Measurements from ENCODE around the gene NABP1. TPM values are rescaled to one million over a fixed set of nuclear protein-coding genes. Genes with fewer than 3 reads are reported as not detected.
A peak's percentile ranks its signal among the peaks of the same experiment; 100 is the strongest.

The NABP1 gene
- total RNA-seq, 1 donor from 2014 or later, result 86.0 TPM

DNA sequence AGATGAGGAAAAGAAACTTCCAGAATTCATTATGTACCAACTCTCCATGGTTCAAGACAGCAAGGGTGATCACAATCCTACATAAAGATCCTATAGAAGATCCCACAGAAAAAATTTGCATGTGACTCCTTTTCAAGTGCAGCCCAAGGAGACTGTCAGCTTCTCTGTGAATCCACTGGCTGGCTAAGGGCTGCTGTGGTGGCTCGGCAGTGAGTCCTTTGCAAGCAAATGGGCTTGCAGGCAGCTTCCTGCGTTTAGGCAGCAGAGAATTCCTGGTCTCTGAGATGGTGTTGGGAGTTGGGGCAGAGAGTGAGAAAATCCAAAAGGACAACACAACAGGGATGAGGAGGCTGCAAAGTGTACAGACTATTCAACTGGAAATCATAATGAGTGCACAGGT lies 43.4 kb downstream of the NABP1 start:
- Mint-ChIP-seq H3K4me3 (no peak overlapping the region), H3K9me3 (no peaks in the 10 kb centered on the region), H3K4me1 (peaks cover 4% of the 10 kb centered on the region), H3K27ac (no peak overlapping the region), H3K36me3 (ENCODE audit: low read depth) (no peaks in the 10 kb centered on the region), H3K27me3 (no peaks in the 10 kb centered on the region)
- ATAC-seq (ENCODE audit: low read depth), result no peak
- no peak for DNase-seq
- TF ChIP-seq, protein P1, sequence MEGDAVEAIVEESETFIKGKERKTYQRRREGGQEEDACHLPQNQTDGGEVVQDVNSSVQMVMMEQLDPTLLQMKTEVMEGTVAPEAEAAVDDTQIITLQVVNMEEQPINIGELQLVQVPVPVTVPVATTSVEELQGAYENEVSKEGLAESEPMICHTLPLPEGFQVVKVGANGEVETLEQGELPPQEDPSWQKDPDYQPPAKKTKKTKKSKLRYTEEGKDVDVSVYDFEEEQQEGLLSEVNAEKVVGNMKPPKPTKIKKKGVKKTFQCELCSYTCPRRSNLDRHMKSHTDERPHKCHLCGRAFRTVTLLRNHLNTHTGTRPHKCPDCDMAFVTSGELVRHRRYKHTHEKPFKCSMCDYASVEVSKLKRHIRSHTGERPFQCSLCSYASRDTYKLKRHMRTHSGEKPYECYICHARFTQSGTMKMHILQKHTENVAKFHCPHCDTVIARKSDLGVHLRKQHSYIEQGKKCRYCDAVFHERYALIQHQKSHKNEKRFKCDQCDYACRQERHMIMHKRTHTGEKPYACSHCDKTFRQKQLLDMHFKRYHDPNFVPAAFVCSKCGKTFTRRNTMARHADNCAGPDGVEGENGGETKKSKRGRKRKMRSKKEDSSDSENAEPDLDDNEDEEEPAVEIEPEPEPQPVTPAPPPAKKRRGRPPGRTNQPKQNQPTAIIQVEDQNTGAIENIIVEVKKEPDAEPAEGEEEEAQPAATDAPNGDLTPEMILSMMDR (IDR thresholded peaks at IDR 0.05), result no peak
- POLR2A ChIA-PET, result interaction anchor here (0.6 kb wide), 1 partner anchor 47 kb away, joined by 3 read pairs; no protein-coding TSS in a partner anchor
- CTCF ChIA-PET, result no interaction called here
- intact Hi-C loops (cut with micrococcal nuclease), result no loop called here

DNA sequence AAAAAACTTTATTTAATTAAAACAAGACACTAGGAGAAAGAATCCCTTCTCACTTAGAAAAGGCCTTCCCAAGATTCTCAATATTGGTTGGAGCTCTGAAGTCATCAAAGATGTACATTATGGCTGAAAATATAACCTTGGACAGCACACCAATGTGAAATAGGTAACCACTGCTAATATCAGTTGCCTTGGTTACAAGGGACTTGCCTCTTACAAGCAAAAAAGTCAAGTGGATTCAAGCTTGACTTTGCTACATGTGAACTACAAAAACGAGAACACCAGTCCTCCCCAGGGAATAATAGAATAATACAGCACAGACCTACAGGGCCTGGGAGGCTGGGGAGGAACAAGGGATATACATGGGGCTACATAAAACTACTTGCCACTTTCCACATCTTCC lies 46.1 kb downstream of the NABP1 start:
- CTCF ChIA-PET, result interaction anchor here (1.9 kb wide), 1 partner anchor 35 kb away, joined by 5 read pairs; no protein-coding TSS in a partner anchor
- Mint-ChIP-seq H3K4me1 (peaks cover 4% of the 10 kb centered on the region), H3K9me3 (no peaks in the 10 kb centered on the region), H3K4me3 (no peak overlapping the region), H3K27me3 (no peaks in the 10 kb centered on the region), H3K27ac (no peak overlapping the region), H3K36me3 (ENCODE audit: low read depth) (no peaks in the 10 kb centered on the region)
- intact Hi-C loops (cut with micrococcal nuclease), result no loop called here
- TF ChIP-seq, protein P1 (IDR thresholded peaks at IDR 0.05), result no peak
- peak; percentile 76 for ATAC-seq (ENCODE audit: low read depth)
- DNase-seq, result no peak
- POLR2A ChIA-PET, result no interaction called here

DNA sequence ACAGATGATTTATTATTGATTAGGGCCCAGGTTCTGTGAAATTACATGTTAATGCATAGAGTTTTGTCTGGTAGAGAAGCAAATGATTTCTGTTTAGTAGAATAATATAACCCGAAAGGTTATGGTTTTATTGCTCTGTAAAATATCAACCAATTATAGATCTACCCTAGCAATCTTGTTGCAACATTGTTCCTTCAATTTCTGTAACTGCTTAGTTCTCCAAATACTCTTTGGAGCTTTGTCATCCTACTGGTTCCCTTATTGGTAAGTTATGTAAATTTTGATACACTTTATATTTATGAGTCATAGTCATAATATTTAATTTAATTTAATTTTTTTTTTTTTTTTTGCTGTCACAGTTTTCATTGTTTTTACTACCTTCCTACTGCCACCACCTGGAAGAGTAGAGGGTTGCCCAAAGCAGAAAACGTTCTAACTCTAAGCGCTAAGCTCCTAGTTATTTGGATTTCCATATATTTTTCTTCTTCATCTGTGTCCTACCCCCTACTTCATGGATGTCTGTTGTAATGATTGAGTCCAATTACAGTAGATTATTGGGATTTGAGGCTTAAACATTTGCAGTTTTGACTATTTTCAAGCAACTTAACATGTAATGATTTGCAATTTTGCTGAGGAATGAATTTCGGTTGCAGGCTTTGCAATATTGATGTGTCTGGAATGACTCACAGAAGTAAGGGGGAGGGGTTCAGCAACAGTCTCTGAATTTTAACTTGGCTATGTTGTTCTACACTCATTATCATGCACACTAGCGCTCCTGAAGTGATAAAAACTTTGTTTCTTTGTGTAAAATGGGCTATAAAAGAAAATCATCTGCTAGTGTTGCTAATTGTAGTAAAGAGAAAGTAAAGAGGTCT lies 51.1 kb downstream of the NABP1 start:
- H3K27ac Mint-ChIP-seq, result no peak overlapping the region
- peaks cover 3% of the 10 kb centered on the region for H3K4me1 Mint-ChIP-seq
- no peak for ATAC-seq (ENCODE audit: low read depth)
- H3K4me3 Mint-ChIP-seq, result no peak overlapping the region
- intact Hi-C loops (cut with micrococcal nuclease), result no loop called here
- no peaks in the 10 kb centered on the region for H3K9me3 Mint-ChIP-seq
- H3K36me3 Mint-ChIP-seq (ENCODE audit: low read depth), result no peaks in the 10 kb centered on the region
- no peaks in the 10 kb centered on the region for H3K27me3 Mint-ChIP-seq
- DNase-seq, result no peak
- ChIA-PET POLR2A (no interaction called here), CTCF (interaction anchor here (0.6 to 1.2 kb wide), 2 partner anchors 162 to 176 kb away, joined by 3 read pairs; no protein-coding TSS in a partner anchor)
- TF ChIP-seq, protein P1 (IDR thresholded peaks at IDR 0.05), result no peak

DNA sequence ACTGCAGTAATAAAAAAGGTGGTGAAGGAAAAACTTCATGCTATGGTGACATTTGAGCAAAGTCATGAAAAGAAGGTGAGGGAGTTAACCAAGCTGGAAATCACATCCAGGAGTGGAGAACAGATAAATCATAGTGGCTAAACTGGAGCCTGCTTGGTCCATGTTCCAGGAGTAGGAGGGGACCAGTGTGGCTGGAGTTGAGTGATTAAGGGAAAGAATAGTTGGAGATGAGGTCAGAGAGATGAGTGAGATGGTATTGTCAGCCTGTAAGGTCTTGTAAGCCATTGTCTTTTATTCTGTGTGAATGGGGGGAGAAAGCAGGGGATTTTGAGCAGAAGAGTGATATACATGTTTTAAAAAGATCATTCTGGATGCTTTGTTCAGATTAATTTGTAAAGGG lies 52.3 kb downstream of the NABP1 start:
- H3K27me3 Mint-ChIP-seq, result no peaks in the 10 kb centered on the region
- TF ChIP-seq, protein P1 (IDR thresholded peaks at IDR 0.05), result no peak
- intact Hi-C loops (cut with micrococcal nuclease), result no loop called here
- no peaks in the 10 kb centered on the region for H3K4me1 Mint-ChIP-seq
- no peaks in the 10 kb centered on the region for H3K36me3 Mint-ChIP-seq (ENCODE audit: low read depth)
- no peaks in the 10 kb centered on the region for H3K9me3 Mint-ChIP-seq
- ChIA-PET POLR2A (no interaction called here), CTCF (no interaction called here)
- no peak for ATAC-seq (ENCODE audit: low read depth)
- no peak for DNase-seq
- no peak overlapping the region for H3K27ac Mint-ChIP-seq
- H3K4me3 Mint-ChIP-seq, result no peak overlapping the region

Other genes with a start within 250 kb of the NABP1 start
- not detected in 2 replicates for gene CAVIN2, start 169.0 kb downstream of the NABP1 start, total RNA-seq

All from activated B cell treated with CpG ODN at 0.5 μM for 24 hours (primary cell).